ENCODE data around the gene SELENOM.
"Not testable (repeated sequence)": the region's sequence is repeated elsewhere in the genome, so short reads cannot be mapped to it uniquely, and the experiment has no call there.

DNA sequence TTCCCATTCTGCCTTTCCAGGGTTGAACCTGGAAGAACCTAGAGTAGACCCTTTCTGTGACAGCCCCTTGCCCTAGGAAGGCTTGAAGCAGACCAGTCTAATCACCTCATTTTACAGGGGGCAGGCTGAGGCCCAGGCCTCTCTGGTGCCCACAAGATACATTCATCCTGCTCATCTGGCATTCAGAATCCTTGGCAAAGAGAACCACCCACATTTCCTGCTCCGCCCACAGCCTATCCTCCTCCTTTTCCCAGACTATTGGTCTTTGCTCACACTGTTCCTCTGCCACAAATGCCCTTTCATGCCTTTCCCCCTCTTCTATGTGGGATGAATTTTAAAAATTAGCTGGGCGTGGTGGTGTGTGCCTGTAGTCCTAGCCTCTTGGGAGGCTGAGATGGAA, 29.0 kb downstream of the SELENOM start:
- TF ChIP-seq, protein P1, sequence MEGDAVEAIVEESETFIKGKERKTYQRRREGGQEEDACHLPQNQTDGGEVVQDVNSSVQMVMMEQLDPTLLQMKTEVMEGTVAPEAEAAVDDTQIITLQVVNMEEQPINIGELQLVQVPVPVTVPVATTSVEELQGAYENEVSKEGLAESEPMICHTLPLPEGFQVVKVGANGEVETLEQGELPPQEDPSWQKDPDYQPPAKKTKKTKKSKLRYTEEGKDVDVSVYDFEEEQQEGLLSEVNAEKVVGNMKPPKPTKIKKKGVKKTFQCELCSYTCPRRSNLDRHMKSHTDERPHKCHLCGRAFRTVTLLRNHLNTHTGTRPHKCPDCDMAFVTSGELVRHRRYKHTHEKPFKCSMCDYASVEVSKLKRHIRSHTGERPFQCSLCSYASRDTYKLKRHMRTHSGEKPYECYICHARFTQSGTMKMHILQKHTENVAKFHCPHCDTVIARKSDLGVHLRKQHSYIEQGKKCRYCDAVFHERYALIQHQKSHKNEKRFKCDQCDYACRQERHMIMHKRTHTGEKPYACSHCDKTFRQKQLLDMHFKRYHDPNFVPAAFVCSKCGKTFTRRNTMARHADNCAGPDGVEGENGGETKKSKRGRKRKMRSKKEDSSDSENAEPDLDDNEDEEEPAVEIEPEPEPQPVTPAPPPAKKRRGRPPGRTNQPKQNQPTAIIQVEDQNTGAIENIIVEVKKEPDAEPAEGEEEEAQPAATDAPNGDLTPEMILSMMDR (optimal IDR thresholded peaks at IDR 0.05 in 1 of 3, IDR thresholded peaks at IDR 0.05 in 1 of 3, conservative IDR thresholded peaks at IDR 0.05 in 1 of 3; ENCODE audit: extremely low read depth in 1 of 3, insufficient read depth in 2 of 3, low read length in 3 of 3), result not testable (repeated sequence)
- not testable (repeated sequence) for TF ChIP-seq EZH2 (IDR thresholded peaks at IDR 0.05; ENCODE audit: low read length)

Measured in keratinocyte (primary cell).